HUES48 (cell line): ENCODE results near the gene MAP3K5.
A peak's percentile ranks its signal among the peaks of the same experiment; 100 is the strongest.
"Not testable (repeated sequence)": the region's sequence is repeated elsewhere in the genome, so short reads cannot be mapped to it uniquely, and the experiment has no call there.

ENCODE experiments used
- H3K27ac ChIP-seq: one replicate; pipeline ENCODE4 v1.7.0; 2013; ENCODE audit warnings: low read depth, low read length, inconsistent platforms
- H3K27me3 ChIP-seq: 2 replicates; pipeline ENCODE4 v1.6.1; 2013; ENCODE audit warnings: mild to moderate bottlenecking, low read length; ENCODE audit not compliant: control insufficient read depth, insufficient read depth
- H3K36me3 ChIP-seq: 2 replicates; pipeline ENCODE4 v1.6.1; 2013; ENCODE audit warnings: low read length; ENCODE audit not compliant: control insufficient read depth, insufficient read depth
- H3K4me1 ChIP-seq: 2 replicates; pipeline ENCODE4 v1.6.1; 2013; ENCODE audit warnings: mild to moderate bottlenecking, low read length; ENCODE audit not compliant: control insufficient read depth, insufficient read depth
- H3K4me3 ChIP-seq: 2 replicates; pipeline ENCODE4 v1.5.1; 2013; ENCODE audit warnings: mild to moderate bottlenecking, low read depth, low read length
- H3K9ac ChIP-seq: 2 replicates; pipeline ENCODE4 v1.6.1; 2013; ENCODE audit warnings: mild to moderate bottlenecking, low read depth, low read length, moderate library complexity
- H3K9me3 ChIP-seq: 2 replicates; pipeline ENCODE4 v1.6.1; 2013; ENCODE audit warnings: low read length; ENCODE audit not compliant: control insufficient read depth, insufficient read depth

Gene MAP3K5

DNA sequence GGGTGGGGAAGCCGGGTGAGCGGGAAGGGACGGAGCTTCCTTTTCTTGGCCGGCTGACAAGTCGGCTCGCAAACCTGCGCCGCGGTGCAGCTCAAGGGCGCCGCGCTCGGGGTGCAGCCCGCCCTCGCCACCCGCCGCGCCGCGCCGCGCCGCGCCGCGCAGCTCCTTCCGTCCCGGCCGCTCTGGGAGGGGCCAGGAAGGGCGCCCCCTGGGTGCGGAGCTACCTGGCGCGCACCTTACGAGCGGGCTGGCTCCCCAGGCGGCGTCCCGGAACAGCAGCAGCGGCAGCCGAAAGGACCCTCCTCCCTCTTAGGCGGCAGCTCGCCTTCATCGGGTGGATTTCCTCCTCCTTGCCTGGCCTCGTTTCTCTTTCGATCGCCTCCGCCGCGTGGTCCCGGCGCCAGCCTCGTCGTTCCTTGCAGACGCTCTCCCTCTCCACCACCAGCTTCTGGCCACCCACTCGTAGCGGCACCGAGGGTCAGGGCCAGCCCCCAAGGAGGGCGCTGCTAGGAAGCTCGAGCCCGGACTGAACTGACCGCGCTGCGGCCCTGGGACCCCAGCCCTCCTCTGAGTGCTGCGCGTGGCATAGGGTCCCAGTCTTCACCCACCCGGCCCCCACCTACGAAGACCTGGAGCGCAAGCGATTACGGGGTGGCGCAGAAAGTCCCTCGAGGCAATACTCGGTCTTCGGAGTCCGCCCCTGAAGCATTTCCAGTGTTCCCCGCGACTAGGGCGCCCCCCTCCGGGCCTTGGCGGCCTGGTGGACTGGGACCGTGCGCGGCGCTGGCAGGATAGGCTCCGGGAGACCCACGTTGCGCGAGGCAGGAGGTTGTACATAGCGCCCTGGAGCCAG is at the start of gene MAP3K5:
MAP3K5 (minus strand) TSS at position 68 of the 853 bp plus-strand sequence. CDS start 320 bp downstream, outside the sequence.
- H3K9ac ChIP-seq, result peak within 1 kb of the TSS; percentile 29

DNA sequence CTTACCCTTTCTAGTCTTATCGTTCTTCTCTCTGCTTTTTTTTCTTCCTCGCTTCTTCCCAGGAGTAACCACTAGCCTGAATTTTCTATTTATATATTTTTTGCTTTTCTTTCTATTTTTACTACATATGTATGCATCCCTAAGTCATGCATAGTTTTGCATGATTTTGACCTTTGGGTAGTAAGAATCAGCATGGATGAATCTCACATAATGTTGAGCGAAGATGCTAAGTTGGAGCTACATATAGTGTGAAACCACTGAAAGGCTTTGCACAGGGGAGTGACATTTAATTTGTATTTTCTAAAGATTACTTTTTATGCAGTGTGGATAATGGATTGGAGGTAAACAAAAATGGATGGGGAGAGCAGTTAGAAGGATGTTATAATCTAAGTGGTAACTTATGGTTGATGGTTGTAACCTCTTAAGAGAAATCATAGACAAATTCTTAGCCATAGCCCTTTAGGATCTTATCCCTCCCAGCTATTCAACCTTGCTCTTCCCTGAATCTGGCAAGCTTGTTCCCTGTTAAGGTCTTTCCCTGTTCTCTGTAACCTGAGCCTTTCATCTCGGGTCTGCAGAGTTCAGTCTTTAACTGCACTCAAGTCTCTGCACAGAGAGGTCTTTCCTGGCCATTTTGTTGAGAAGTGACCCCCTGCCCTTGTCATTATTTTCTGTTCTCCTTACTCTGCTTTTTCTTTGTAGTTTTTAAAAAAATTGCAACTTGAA is 48.2 kb upstream of the MAP3K5 start:
- Histone ChIP-seq H3K4me1 (peaks cover 8% of the 10 kb centered on the region), H3K27ac (no peak overlapping the region), H3K27me3 (no peaks in the 10 kb centered on the region), H3K9me3 (no peaks in the 10 kb centered on the region), H3K36me3 (peaks cover 7% of the 10 kb centered on the region; the same call in 1 of the 2 replicates), H3K4me3 (no peak overlapping the region), H3K9ac (no peak overlapping the region)

More for the DNA sequence above, at the start of gene MAP3K5:
- H3K4me3 ChIP-seq, result peak within 1 kb of the TSS; percentile 89
- H3K4me1 ChIP-seq, result peaks cover 4% of the 10 kb centered on the region; the same call in 1 of the 2 replicates
- H3K9me3 ChIP-seq, result no peaks in the 10 kb centered on the region
- H3K36me3 ChIP-seq, result no peaks in the 10 kb centered on the region
- peaks cover 44% of the 10 kb centered on the region for H3K27me3 ChIP-seq
- H3K27ac ChIP-seq, result no peak within 1 kb of the TSS

GRCh38 chr6:136831873-136832562 is 39.7 kb upstream of the MAP3K5 start:
- no peak overlapping the region for H3K4me3 ChIP-seq
- H3K4me1 ChIP-seq, result no peaks in the 10 kb centered on the region
- H3K27ac ChIP-seq, result no peak overlapping the region

GRCh38 chr6:136826216-136826615 is 33.9 kb upstream of the MAP3K5 start:
- Histone ChIP-seq H3K9ac (no peak overlapping the region), H3K9me3 (peaks cover 14% of the 10 kb centered on the region; the same call in 1 of the 2 replicates), H3K27me3 (no peaks in the 10 kb centered on the region), H3K27ac (no peak overlapping the region), H3K4me3 (no peak overlapping the region), H3K36me3 (peaks cover 58% of the 10 kb centered on the region), H3K4me1 (no peaks in the 10 kb centered on the region)

More at GRCh38 chr6:136831873-136832562, 39.7 kb upstream of the MAP3K5 start:
- H3K27me3 ChIP-seq, result no peaks in the 10 kb centered on the region
- no peak overlapping the region for H3K9ac ChIP-seq
- H3K36me3 ChIP-seq, result peaks cover 53% of the 10 kb centered on the region
- H3K9me3 ChIP-seq, result peaks cover 26% of the 10 kb centered on the region

DNA sequence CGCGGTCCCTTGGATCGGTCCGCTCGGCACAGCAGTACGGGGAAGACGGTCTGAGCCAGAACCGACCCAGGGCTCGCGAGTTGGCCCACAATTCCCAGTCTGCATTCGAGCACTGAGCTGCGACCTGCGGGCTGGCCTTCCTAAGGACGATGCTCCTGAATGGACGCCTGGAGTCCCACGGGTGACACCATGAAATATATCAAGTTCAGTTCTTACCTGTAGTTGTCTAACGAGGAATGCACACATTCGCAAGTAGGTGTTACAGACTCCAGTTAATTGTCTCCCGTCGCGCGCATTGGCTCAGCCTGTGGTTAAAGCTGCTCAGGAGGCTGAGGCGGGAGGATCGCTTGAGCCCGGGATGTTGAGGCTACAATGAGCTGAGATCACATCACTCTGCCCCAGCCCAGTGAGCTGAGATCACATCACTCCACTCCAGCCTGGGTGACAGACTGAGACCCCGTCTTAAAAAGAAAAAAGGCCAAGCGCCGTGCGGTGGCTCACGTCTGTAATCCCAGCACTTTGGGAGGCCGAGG is 30.9 kb upstream of the MAP3K5 start:
- Histone ChIP-seq H3K4me3 (peak overlapping the region; percentile 83), H3K9me3 (no peaks in the 10 kb centered on the region), H3K9ac (peak overlapping the region; percentile 93), H3K27ac (no peak overlapping the region), H3K27me3 (no peaks in the 10 kb centered on the region), H3K4me1 (no peaks in the 10 kb centered on the region), H3K36me3 (peaks cover 27% of the 10 kb centered on the region)

DNA sequence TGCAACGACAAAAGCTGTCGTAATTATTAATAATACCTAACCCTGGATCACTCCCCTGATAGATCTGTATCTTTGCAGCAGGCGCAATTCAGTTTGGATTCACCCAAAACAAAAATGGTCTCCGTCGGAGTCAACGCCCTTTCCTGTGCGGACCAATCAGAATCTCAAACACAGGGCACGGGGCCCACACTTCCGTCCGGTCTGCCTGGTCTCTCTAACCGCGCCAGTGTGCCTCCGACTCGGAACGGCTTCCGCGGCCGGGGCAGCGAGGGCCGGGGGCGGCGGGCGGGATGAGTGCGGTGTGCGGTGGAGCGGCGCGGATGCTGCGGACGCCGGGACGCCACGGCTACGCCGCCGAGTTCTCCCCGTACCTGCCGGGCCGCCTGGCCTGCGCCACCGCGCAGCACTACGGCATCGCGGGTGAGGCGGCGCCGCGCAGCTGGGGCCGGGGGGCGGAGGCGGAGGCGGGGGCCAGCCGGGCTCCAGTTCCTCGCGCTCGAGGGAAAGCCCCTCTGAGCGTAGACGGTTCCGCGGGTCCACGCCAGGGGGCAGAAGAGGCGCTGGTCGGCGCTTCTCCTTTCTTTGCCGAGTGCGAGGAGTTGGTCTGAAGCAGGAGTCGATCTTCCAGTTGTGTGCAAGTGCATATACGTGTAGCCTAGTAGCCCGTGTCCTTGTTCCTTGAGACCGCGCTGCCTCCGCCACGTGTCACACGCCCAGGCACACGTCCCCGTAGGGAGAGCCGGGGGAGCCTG is 30.3 kb upstream of the MAP3K5 start, which contains the start of gene PEX7:
PEX7 (plus strand) TSS at position 217 of the 752 bp plus-strand sequence; CDS start at position 291, 74 bp downstream.
- Histone ChIP-seq H3K9ac (peak within 1 kb of the TSS; percentile 93), H3K4me1 (no peaks in the 10 kb centered on the region), H3K4me3 (peak within 1 kb of the TSS; percentile 83)

DNA sequence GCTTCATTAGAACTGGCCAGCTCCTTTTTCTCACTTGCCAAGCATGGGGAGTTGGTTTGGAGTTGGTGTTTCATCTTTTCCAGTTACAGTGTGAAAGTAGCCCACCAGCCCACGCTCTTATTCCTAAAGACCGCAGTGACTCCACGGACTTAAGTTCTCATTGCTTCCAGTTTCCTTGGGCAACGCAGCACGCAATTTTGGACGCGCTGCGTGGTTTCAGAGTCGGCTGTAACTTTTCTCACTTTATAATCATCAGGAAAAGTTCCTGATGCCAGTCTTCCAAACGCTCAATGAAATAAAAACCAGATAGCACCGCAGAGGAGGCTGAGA is 29.7 kb upstream of the MAP3K5 start:
- peak overlapping the region; percentile 88 for H3K27ac ChIP-seq

More for the DNA sequence above, 30.3 kb upstream of the MAP3K5 start, which contains the start of gene PEX7:
- peaks cover 21% of the 10 kb centered on the region for H3K36me3 ChIP-seq
- no peaks in the 10 kb centered on the region for H3K27me3 ChIP-seq
- peak within 1 kb of the TSS; percentile 88 for H3K27ac ChIP-seq
- no peaks in the 10 kb centered on the region for H3K9me3 ChIP-seq

DNA sequence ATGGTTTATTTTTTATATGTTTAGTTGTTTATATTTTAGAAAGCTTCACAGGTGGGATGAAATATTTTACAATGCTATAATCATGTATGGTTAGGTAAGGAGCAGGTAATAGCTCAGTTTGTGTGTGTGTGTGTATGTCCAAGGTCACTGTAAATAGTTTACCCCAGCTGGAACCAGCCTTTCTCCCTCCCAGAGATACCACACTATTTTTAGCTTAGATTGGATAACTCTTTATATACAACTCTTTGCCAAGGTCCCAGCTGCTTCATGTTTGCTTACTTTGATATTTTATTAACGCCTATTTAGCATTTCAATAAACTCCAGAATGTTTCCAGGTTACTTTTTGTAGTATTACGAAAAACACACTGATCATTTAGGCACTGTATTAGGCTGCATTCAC is 28.3 kb upstream of the MAP3K5 start:
- H3K27me3 ChIP-seq, result no peaks in the 10 kb centered on the region
- no peak overlapping the region for H3K9ac ChIP-seq
- peaks cover 5% of the 10 kb centered on the region; the same call in 1 of the 2 replicates for H3K36me3 ChIP-seq
- no peaks in the 10 kb centered on the region for H3K9me3 ChIP-seq
- H3K4me3 ChIP-seq, result no peak overlapping the region
- no peaks in the 10 kb centered on the region for H3K4me1 ChIP-seq
- H3K27ac ChIP-seq, result no peak overlapping the region

More for the DNA sequence above, 29.7 kb upstream of the MAP3K5 start:
- Histone ChIP-seq H3K4me3 (peak overlapping the region; percentile 83), H3K27me3 (no peaks in the 10 kb centered on the region), H3K4me1 (no peaks in the 10 kb centered on the region), H3K9me3 (no peaks in the 10 kb centered on the region), H3K9ac (peak overlapping the region; percentile 93), H3K36me3 (peaks cover 17% of the 10 kb centered on the region)

DNA sequence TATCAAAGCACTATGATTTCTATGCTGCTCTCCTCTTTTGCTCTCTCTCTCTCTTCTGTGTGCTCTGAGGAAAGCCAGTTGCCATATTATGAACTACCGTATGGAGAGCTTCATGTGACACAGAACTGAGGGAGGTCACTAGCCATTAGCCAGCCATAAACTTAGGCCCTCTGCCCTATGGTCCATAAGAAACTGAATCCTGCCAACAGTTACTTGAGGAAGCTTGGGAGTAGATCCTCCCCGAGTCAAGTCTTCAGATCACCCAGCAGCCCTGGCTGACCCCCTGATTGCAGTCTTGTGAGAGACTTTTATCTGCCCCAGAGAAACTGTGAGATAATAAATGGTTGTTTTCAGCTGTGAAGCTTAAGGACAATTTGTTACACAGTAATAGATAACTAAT is 24.4 kb upstream of the MAP3K5 start:
- Histone ChIP-seq H3K27me3 (no peaks in the 10 kb centered on the region), H3K4me3 (no peak overlapping the region), H3K27ac (no peak overlapping the region), H3K9me3 (no peaks in the 10 kb centered on the region), H3K4me1 (no peaks in the 10 kb centered on the region), H3K36me3 (no peaks in the 10 kb centered on the region), H3K9ac (no peak overlapping the region)

DNA sequence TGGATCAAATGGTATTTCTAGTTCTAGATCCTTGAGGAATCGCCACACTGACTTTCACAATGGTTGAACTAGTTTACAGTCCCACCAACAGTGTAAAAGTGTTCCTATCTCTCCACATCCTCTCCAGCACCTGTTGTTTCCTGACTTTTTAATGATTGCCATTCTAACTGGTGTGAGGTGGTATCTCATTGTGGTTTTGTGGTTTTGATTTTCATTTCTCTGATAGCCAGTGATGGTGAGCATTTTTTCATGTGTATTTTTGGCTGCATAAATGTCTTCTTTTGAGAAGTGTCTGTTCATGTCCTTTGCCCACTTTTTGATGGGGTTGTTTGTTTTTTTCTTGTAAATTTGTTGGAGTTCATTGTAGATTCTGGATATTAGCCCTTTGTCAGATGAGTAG is 23.3 kb upstream of the MAP3K5 start:
- not testable (repeated sequence) for H3K9ac ChIP-seq, H3K27me3 ChIP-seq, H3K4me3 ChIP-seq, H3K36me3 ChIP-seq, H3K4me1 ChIP-seq, H3K9me3 ChIP-seq, H3K27ac ChIP-seq
